Measurements from ENCODE around the gene FAM219A. TPM values are rescaled to one million over a fixed set of nuclear protein-coding genes. Genes with fewer than 3 reads are reported as not detected.

Gene FAM219A
- total RNA-seq, 4 donors from 2014 or later, result 12.6 to 19.2 (median 17.0) TPM

DNA sequence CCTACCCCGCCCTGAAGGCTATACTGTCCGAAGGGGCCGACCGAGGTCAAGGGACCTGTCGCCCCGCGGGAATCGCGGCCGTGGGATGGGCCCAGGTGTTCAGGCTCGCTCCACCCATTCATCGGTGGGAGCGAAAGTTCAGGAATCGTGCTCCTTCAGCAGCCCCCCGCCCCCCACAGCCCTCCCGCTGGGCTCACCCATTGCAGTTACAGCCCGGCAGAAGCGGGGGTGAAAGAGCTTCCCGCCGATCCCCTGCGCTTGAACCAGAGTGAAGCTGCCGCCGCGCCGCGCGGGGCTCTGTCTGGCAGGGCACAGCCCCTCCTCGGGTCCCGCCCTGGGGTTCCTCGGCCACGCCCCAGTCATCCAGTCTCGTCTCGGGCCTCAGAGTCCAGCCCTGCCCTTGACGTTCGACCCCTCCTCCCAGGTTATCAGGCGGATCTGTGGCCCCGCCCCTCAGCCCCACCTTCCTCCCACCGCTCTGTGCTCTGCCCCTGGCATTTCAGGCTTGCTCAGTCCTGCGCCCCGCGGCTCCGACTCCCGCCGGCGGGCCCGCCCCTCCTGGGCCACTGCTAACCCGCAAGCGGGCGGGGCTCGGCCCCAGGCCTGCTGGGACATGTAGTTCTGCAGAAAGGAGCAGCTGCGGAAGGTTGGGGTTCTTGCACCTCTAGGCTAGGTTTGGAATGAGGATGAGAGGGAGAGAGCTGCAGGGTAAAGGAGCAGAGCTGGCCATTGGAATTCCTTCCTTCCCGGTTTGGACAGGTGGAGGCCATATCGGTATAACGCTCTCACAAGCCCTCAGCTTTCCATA, 81.6 kb downstream of the FAM219A start, which contains the start of gene MYORG:
Gene MYORG (minus strand): TSS at position 303 of the 808 bp plus-strand sequence. CDS start 3,955 bp downstream, outside the sequence.
- TF ChIP-seq POLR2AphosphoS5 (IDR thresholded peaks at IDR 0.05) (peak; percentile 77 to 79), POLR2A (IDR thresholded peaks at IDR 0.05; ENCODE audit: low read depth) (peak; percentile 56), EP300 (IDR thresholded peaks at IDR 0.05) (no peak)
- TF ChIP-seq, protein P1, sequence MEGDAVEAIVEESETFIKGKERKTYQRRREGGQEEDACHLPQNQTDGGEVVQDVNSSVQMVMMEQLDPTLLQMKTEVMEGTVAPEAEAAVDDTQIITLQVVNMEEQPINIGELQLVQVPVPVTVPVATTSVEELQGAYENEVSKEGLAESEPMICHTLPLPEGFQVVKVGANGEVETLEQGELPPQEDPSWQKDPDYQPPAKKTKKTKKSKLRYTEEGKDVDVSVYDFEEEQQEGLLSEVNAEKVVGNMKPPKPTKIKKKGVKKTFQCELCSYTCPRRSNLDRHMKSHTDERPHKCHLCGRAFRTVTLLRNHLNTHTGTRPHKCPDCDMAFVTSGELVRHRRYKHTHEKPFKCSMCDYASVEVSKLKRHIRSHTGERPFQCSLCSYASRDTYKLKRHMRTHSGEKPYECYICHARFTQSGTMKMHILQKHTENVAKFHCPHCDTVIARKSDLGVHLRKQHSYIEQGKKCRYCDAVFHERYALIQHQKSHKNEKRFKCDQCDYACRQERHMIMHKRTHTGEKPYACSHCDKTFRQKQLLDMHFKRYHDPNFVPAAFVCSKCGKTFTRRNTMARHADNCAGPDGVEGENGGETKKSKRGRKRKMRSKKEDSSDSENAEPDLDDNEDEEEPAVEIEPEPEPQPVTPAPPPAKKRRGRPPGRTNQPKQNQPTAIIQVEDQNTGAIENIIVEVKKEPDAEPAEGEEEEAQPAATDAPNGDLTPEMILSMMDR (IDR thresholded peaks at IDR 0.05), result peak in 1 of 3 experiments; percentile 10
- peak; percentile 98 for DNase-seq (ENCODE audit: extremely low spot score)
- under 1% methylated on average over 34 of the region's 54 CpGs for WGBS
- Histone ChIP-seq H3K4me3 (peak within 1 kb of the TSS; percentile 66 to 85 (median 80)), H3K9me3 (no peaks in the 10 kb centered on the region), H3K27ac (replicated peaks in 1 of 4) (peak within 1 kb of the TSS; percentile 79 to 88 (median 84)), H3K36me3 (peaks cover 0 to 9% (median 7%) of the 10 kb centered on the region in 4 donors), H3K4me1 (peaks cover 28 to 79% (median 61%) of the 10 kb centered on the region in 4 donors), H3K27me3 (peaks cover 0 to 5% (median 0%) of the 10 kb centered on the region in 4 donors)
- intact Hi-C loops (cut with DNase I), result loop anchor here (1.0 to 5.0 kb wide), 2 partner anchors 44 to 119 kb away; no protein-coding TSS in a partner anchor

- WGBS, result 15% methylated on average over 11 of the region's 22 CpGs
- intact Hi-C loops (cut with DNase I), result loop anchor here (5.0 kb wide), 1 partner anchor 119 kb away; no protein-coding TSS in a partner anchor
These were observed 82.3 kb downstream of the FAM219A start for GRCh38 chr9:34375901-34376595.

DNA sequence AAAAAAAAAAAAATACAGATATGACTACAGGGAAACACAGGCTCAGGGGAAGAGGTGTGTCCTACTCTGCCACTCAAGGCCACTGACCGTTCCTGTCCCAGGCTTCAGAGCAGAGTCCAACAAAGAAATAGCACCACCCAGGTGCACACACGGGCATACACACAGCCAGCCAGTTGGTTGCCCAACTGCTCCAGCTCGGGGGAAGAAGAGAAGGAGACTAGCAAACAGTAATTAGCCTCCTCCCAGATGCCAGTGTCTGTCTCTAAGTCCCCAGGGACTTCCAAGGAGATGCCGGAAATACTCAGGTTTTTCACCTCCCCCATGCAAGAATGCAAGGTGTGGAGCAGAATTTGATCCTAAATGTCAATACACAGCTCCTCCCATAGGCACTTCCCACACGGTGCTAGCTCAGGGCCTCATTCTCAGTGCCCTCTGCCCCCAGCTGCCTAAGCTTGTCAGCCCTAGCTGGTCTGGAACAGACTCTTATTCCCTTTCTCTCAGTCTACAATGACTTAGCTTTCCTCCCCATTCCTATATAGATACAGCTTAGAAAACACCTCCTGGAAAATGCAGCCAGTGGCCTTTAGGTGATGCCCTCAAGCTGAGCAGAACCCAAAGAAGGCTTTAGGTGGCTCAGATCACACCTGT, 83.3 kb downstream of the FAM219A start:
- Histone ChIP-seq H3K9me3 (no peaks in the 10 kb centered on the region), H3K4me3 (peak overlapping the region in 1 of 4 donors; percentile 85), H3K36me3 (peaks cover 0 to 25% (median 24%) of the 10 kb centered on the region in 4 donors), H3K27me3 (peaks cover 0 to 7% (median 0%) of the 10 kb centered on the region in 4 donors), H3K4me1 (peaks cover 21 to 79% (median 55%) of the 10 kb centered on the region in 4 donors), H3K27ac (replicated peaks in 1 of 4) (peak overlapping the region in 2 of 4 donors; percentile 86 to 88)
- TF ChIP-seq, protein P1 (IDR thresholded peaks at IDR 0.05), result no peak
- intact Hi-C loops (cut with DNase I), result loop anchor here (5.0 kb wide), 1 partner anchor 118 kb away; no protein-coding TSS in a partner anchor
- 77% methylated on average over 5 of the region's 5 CpGs for WGBS
- peak; percentile 45 for DNase-seq (ENCODE audit: extremely low spot score)

More at GRCh38 chr9:34375901-34376595, 82.3 kb downstream of the FAM219A start:
- H3K4me3 ChIP-seq, result peak overlapping the region; percentile 66 to 85 (median 80)
- peaks cover 28 to 79% (median 56%) of the 10 kb centered on the region in 4 donors for H3K4me1 ChIP-seq
- DNase-seq (ENCODE audit: extremely low spot score), result peak; percentile 92
- H3K27me3 ChIP-seq, result peaks cover 0 to 7% (median 0%) of the 10 kb centered on the region in 4 donors
- TF ChIP-seq, protein P1 (IDR thresholded peaks at IDR 0.05), result peak; percentile 14 to 34 (median 19)
- TF ChIP-seq EP300 (IDR thresholded peaks at IDR 0.05) (no peak), POLR2A (IDR thresholded peaks at IDR 0.05; ENCODE audit: low read depth) (no peak)
- H3K36me3 ChIP-seq, result peaks cover 0 to 16% (median 15%) of the 10 kb centered on the region in 4 donors
- no peaks in the 10 kb centered on the region for H3K9me3 ChIP-seq
- H3K27ac ChIP-seq (replicated peaks in 1 of 4), result peak overlapping the region; percentile 79 to 88 (median 84)

DNA sequence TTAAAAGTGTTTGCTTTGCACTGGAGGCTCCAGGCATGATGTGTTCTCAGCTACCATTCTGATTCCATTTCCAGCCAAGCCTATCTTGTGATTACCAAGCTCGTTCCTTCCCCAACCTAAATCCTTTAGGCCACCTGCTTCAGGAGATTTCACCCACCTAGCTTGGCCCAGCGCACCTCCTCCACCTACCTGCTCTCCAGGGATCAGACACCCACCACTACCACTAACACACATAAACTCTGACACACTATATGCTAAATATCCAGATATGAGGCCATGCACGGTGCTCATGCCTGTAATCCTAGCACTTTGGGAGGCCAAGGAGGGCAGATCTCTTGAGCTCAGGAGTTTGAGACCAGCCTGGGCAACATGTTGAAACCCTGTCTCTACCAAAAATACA, 84.0 kb downstream of the FAM219A start:
- 97% methylated on average over 3 of the region's 3 CpGs for WGBS
- Histone ChIP-seq H3K36me3 (peaks cover 0 to 32% (median 26%) of the 10 kb centered on the region in 4 donors), H3K9me3 (no peaks in the 10 kb centered on the region), H3K27ac (replicated peaks in 1 of 4) (no peak overlapping the region), H3K4me1 (peaks cover 16 to 72% (median 50%) of the 10 kb centered on the region in 4 donors), H3K4me3 (no peak overlapping the region), H3K27me3 (peaks cover 0 to 7% (median 0%) of the 10 kb centered on the region in 4 donors)
- DNase-seq (ENCODE audit: extremely low spot score), result peak; percentile 39
- intact Hi-C loops (cut with DNase I), result no loop called here
- no peak for TF ChIP-seq POLR2A (IDR thresholded peaks at IDR 0.05; ENCODE audit: low read depth)
- no peak for TF ChIP-seq EP300 (IDR thresholded peaks at IDR 0.05)
- no peak for TF ChIP-seq POLR2AphosphoS5 (IDR thresholded peaks at IDR 0.05)
- TF ChIP-seq, protein P1 (IDR thresholded peaks at IDR 0.05), result no peak

Data from esophagus muscularis mucosa (tissue), 4 donors.